Gastrocnemius medialis (tissue), 4 donors: ENCODE measurements around the gene SNAP23. TPM values are rescaled to one million over a fixed set of nuclear protein-coding genes. Genes with fewer than 3 reads are reported as not detected.

Experiments
- ATAC-seq, 2 donors: fragments of 150-250 bp; one replicate each; pipeline ENCODE4 v1.9.1; 2016
- DNase-seq, 2 donors: peaks; one replicate each; pipeline ENCODE4 v3.0.0-alpha.2; 2019
- H3K27ac ChIP-seq, 4 donors: fragments of 200-600 bp; sonication (generic); 1 replicate in 1 of 4; 2 replicates in 3 of 4; pipeline ENCODE4 v1.5.1; 2016 to 2018; ENCODE audit warnings: mild to moderate bottlenecking in 2 of 4, moderate library complexity in 1 of 4
- H3K27me3 ChIP-seq, 3 donors: fragments of 200-600 bp; sonication (generic) in 2 of 3; 1 replicate in 1 of 3; 2 replicates in 2 of 3; pipeline versions ENCODE4 v1.5.1 to v1.6.0; 2016 to 2019; ENCODE audit warnings: mild to moderate bottlenecking in 1 of 3, moderate library complexity in 1 of 3
- H3K36me3 ChIP-seq, 2 donors: fragments of 200-600 bp; sonication (generic) in 1 of 2; one replicate each; pipeline ENCODE4 v1.5.1; 2017 to 2018
- H3K4me1 ChIP-seq, 2 donors: fragments of 200-600 bp; sonication (generic) in 1 of 2; one replicate each; pipeline ENCODE4 v1.5.1; 2016 to 2017; ENCODE audit warnings: mild to moderate bottlenecking in 2 of 2
- H3K4me3 ChIP-seq, 4 donors: fragments of 200-600 bp; sonication (generic) in 3 of 4; 1 replicate in 1 of 4; 2 replicates in 3 of 4; pipeline ENCODE4 v1.5.1; 2016 to 2019; ENCODE audit warnings: mild to moderate bottlenecking in 2 of 4
- H3K9me3 ChIP-seq, 3 donors: fragments of 200-600 bp; sonication (generic) in 2 of 3; 1 replicate in 1 of 3; 2 replicates in 2 of 3; pipeline ENCODE4 v1.5.1; 2016 to 2019
- POLR2A ChIP-seq, 2 donors: fragments of 450-650 bp; IDR thresholded peaks; one replicate each; pipeline ENCODE4 v1.6.1; 2017; ENCODE audit warnings: antibody characterized with exemption in 2 of 2, mild to moderate bottlenecking in 2 of 2, moderate library complexity in 2 of 2
- in situ Hi-C, 4 donors: fragments of 200-750 bp; cut with MboI; loops; one replicate each; pipeline versions ENCODE4 v1.15.0 to v1.8.0; 2017; ENCODE audit warnings: low sequenced_read_pairs in 4 of 4
- intact Hi-C: fragments of 100-400 bp; cut with DNase I; formaldehyde crosslinking; loops from one replicate; pipeline ENCODE4 v1.15.1; 2023; ENCODE audit warnings: low total_unique reads
- total RNA-seq, 4 donors: library from RNA; depleted of rRNA; stranded (reverse); fragments of >200 nt; gene quantifications; one replicate each; pipeline versions ENCODE4 v1.1.0 to v1.2.3, GENCODE V29; 2016
- TF ChIP-seq, protein P1 (sequence below), 5 experiments: fragments of 450-650 bp in 3 of 5; fragments of 200-600 bp in 2 of 5; sonication (generic) in 2 of 5; IDR thresholded peaks in 4 of 5; conservative IDR thresholded peaks in 1 of 5; 1 replicate in 4 of 5; 2 replicates in 1 of 5; pipeline ENCODE4 v1.5.1; 2016 to 2019; ENCODE audit warnings: antibody characterized with exemption in 5 of 5, mild to moderate bottlenecking in 3 of 5, moderate library complexity in 3 of 5

Gene SNAP23
- total RNA-seq, 4 donors from 2014 or later = 26.7 to 74.3 (median 40.2) TPM

DNA sequence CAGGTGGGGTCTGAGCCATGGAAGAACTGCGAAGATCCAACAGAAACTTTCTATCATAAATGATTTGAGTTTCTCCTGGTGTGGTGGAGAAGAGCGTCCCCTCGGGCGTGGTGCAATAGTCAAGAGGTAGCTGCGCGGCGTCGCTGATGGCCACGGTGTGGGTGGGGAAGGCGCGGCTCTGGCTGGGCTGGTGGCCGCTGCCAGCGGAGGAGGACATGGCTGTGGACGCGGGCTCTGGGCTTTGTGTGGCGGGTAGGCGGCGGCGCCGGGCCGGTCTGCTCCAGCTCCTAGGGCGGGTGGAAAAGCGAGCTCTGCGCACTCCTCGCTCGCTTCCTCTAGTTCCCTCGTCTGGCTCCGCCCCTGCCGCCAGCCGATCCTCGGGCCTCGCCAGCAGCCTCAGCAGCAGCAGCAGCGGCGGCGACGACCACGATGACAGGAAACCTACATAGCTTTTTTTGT, 85.9 kb downstream of the SNAP23 start:
- Histone ChIP-seq H3K9me3 (no peaks in the 10 kb centered on the region), H3K4me1 (peaks cover 6 to 30% of the 10 kb centered on the region in 2 donors), H3K4me3 (peak overlapping the region; percentile 46 to 57 (median 51)), H3K27ac (peak overlapping the region; percentile 50 to 68 (median 61)), H3K36me3 (no peaks in the 10 kb centered on the region), H3K27me3 (peaks cover 0 to 4% (median 0%) of the 10 kb centered on the region in 3 donors)
- peak; percentile 68 to 72 for DNase-seq
- TF ChIP-seq, protein P1, sequence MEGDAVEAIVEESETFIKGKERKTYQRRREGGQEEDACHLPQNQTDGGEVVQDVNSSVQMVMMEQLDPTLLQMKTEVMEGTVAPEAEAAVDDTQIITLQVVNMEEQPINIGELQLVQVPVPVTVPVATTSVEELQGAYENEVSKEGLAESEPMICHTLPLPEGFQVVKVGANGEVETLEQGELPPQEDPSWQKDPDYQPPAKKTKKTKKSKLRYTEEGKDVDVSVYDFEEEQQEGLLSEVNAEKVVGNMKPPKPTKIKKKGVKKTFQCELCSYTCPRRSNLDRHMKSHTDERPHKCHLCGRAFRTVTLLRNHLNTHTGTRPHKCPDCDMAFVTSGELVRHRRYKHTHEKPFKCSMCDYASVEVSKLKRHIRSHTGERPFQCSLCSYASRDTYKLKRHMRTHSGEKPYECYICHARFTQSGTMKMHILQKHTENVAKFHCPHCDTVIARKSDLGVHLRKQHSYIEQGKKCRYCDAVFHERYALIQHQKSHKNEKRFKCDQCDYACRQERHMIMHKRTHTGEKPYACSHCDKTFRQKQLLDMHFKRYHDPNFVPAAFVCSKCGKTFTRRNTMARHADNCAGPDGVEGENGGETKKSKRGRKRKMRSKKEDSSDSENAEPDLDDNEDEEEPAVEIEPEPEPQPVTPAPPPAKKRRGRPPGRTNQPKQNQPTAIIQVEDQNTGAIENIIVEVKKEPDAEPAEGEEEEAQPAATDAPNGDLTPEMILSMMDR (IDR thresholded peaks at IDR 0.05 in 4 of 5, conservative IDR thresholded peaks at IDR 0.05 in 1 of 5) = no peak
- peak; percentile 9 to 35 for TF ChIP-seq POLR2A (IDR thresholded peaks at IDR 0.05)
- ATAC-seq = peak; percentile 81 to 89
- intact Hi-C loops (loop anchor here (1.0 kb wide), 1 partner anchor 124 kb away; no protein-coding TSS in a partner anchor), in situ Hi-C loops (no loop called here)

Other genes with a start within 250 kb of the SNAP23 start
- 10 to 100 TPM in 2 of 4 donors, 1 to 10 TPM in 2; 5.9 to 26.3 (median 11.9) TPM for gene GANC, start 222.4 kb upstream of the SNAP23 start, total RNA-seq
- gene TMEM87A, start 222.2 kb upstream of the SNAP23 start, total RNA-seq = 10 to 100 TPM; 29.4 to 67.6 (median 37.4) TPM
- 100 to 1,000 TPM in 3 of 4 donors, 10 to 100 TPM in 1; 96.8 to 263 (median 163) TPM for gene CAPN3, start 136.1 kb upstream of the SNAP23 start, total RNA-seq
- gene ZNF106, start 4.5 kb upstream of the SNAP23 start, total RNA-seq = 100 to 1,000 TPM; 340 to 487 (median 414) TPM
- 10 to 100 TPM in 2 of 4 donors, 1 to 10 TPM in 2; 6.0 to 15.4 (median 10.0) TPM for gene LRRC57, start 53.2 kb downstream of the SNAP23 start, total RNA-seq
- 10 to 100 TPM; 24.7 to 31.9 (median 27.8) TPM for gene HAUS2, start 53.2 kb downstream of the SNAP23 start, total RNA-seq
- gene STARD9, start 80.0 kb downstream of the SNAP23 start, total RNA-seq = 1 to 10 TPM; 1.6 to 3.5 (median 2.0) TPM
- 1 to 10 TPM; 4.2 to 5.9 (median 5.1) TPM for gene CDAN1, start 241.5 kb downstream of the SNAP23 start, total RNA-seq